Measurements from ENCODE around the gene DTD1.

DNA sequence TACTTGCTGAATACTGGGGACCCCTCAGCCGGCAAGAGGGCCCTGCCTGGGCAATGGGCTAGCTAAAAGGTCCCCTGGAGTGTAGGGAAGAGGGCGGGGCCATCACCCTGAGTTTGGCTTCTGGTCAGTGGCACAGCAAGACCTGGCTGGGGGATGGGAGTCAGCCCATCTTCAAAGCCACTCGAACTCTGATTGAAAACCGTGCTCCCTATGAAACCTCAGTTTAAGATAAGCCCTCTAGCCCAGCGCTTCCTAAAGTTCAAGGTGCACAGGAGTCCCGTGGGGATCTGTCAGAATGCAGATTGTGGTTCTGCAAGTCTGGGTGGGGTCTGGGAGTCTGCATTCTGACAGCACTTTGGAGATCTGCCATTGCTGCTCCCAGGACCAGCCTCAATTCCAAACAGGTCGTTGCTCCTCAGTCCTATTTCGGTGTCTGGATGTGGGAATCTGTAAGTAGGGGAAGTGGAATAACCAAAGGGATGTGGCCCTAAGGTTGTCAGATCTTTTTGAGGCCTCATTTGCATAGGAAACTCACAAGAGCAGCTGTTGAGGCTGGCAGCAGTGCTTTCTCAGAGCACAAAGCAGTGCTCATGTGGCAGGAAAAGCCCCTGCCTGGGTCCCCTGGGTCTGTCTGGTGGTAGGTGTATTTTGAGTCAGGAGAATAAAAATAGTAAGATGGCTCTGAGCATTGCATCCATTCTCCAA, 140.5 kb downstream of the DTD1 start:
- no peak for TF ChIP-seq EZH2 (IDR thresholded peaks at IDR 0.05; ENCODE audit: insufficient read depth, poor library complexity, severe bottlenecking)
- no peak for TF ChIP-seq EZH2phosphoT487 (IDR thresholded peaks at IDR 0.05; ENCODE audit: insufficient read depth, low read depth)
